ENCODE results near the gene TNFRSF1B. TPM values are rescaled to one million over a fixed set of nuclear protein-coding genes. Genes with fewer than 3 reads are reported as not detected.

Gene TNFRSF1B
- polyA plus RNA-seq, 1 donor from 2014 or later, result not detected

- H3K36me3 ChIP-seq (ENCODE audit: insufficient read depth, low read length), result no peaks in the 10 kb centered on the region
- no peak overlapping the region for H3K4me2 ChIP-seq (ENCODE audit: low read length)
- no peak overlapping the region for H3K4me3 ChIP-seq (ENCODE audit: low read length)
- no peak overlapping the region for H3K27ac ChIP-seq (ENCODE audit: low read length)
- no peak overlapping the region for H3K9ac ChIP-seq (ENCODE audit: low read length)
- no peak overlapping the region for H2AFZ ChIP-seq (ENCODE audit: low read depth, low read length)
- no peaks in the 10 kb centered on the region for H3F3A ChIP-seq (ENCODE audit: insufficient read depth, low read length, poor library complexity, severe bottlenecking)
- H4K20me1 ChIP-seq (ENCODE audit: insufficient read depth), result no peaks in the 10 kb centered on the region
- H3K27me3 ChIP-seq (ENCODE audit: insufficient read depth, low read depth, low read length), result no peaks in the 10 kb centered on the region
- no peaks in the 10 kb centered on the region for H3K9me3 ChIP-seq (ENCODE audit: low read length)
- TF ChIP-seq CTCF (IDR thresholded peaks at IDR 0.05; ENCODE audit: poor library complexity, severe bottlenecking), result no peak
- TF ChIP-seq MXI1 (conservative IDR thresholded peaks at IDR 0.05; ENCODE audit: poor library complexity, severe bottlenecking), result no peak
- TF ChIP-seq SMC3 (conservative IDR thresholded peaks at IDR 0.05; ENCODE audit: poor library complexity), result no peak
- TF ChIP-seq, protein P1, sequence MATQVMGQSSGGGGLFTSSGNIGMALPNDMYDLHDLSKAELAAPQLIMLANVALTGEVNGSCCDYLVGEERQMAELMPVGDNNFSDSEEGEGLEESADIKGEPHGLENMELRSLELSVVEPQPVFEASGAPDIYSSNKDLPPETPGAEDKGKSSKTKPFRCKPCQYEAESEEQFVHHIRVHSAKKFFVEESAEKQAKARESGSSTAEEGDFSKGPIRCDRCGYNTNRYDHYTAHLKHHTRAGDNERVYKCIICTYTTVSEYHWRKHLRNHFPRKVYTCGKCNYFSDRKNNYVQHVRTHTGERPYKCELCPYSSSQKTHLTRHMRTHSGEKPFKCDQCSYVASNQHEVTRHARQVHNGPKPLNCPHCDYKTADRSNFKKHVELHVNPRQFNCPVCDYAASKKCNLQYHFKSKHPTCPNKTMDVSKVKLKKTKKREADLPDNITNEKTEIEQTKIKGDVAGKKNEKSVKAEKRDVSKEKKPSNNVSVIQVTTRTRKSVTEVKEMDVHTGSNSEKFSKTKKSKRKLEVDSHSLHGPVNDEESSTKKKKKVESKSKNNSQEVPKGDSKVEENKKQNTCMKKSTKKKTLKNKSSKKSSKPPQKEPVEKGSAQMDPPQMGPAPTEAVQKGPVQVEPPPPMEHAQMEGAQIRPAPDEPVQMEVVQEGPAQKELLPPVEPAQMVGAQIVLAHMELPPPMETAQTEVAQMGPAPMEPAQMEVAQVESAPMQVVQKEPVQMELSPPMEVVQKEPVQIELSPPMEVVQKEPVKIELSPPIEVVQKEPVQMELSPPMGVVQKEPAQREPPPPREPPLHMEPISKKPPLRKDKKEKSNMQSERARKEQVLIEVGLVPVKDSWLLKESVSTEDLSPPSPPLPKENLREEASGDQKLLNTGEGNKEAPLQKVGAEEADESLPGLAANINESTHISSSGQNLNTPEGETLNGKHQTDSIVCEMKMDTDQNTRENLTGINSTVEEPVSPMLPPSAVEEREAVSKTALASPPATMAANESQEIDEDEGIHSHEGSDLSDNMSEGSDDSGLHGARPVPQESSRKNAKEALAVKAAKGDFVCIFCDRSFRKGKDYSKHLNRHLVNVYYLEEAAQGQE (IDR thresholded peaks at IDR 0.05; ENCODE audit: borderline replicate concordance), result no peak
- TF ChIP-seq TAF1 (IDR thresholded peaks at IDR 0.05; ENCODE audit: low read depth), result no peak
- no peak for TF ChIP-seq POLR2AphosphoS5 (IDR thresholded peaks at IDR 0.05)
- no peak for TF ChIP-seq RAD21 (conservative IDR thresholded peaks at IDR 0.05)
- TF ChIP-seq EP300 (conservative IDR thresholded peaks at IDR 0.05; ENCODE audit: poor library complexity, severe bottlenecking), result no peak
- no peak for TF ChIP-seq EZH2 (IDR thresholded peaks at IDR 0.05; ENCODE audit: borderline replicate concordance, insufficient read depth, low read length, poor library complexity, severe bottlenecking)
- H3K9me2 ChIP-seq (ENCODE audit: insufficient read depth, low read length), result no peaks in the 10 kb centered on the region
- H3K79me2 ChIP-seq (replicated peaks; ENCODE audit: insufficient read depth, low read length), result no peaks in the 10 kb centered on the region
Observed at GRCh38 chr1:12161324-12161661, 5.5 kb upstream of the TNFRSF1B start.

GRCh38 chr1:12161662-12162458 is 4.9 kb upstream of the TNFRSF1B start:
- Histone ChIP-seq H3K9ac (ENCODE audit: low read length) (no peak overlapping the region), H3K79me2 (replicated peaks; ENCODE audit: insufficient read depth, low read length) (no peaks in the 10 kb centered on the region), H3K27me3 (ENCODE audit: insufficient read depth, low read depth, low read length) (peaks cover 5% of the 10 kb centered on the region), H3K4me2 (ENCODE audit: low read length) (no peak overlapping the region), H3F3A (ENCODE audit: insufficient read depth, low read length, poor library complexity, severe bottlenecking) (no peaks in the 10 kb centered on the region), H3K36me3 (ENCODE audit: insufficient read depth, low read length) (no peaks in the 10 kb centered on the region), H2AFZ (ENCODE audit: low read depth, low read length) (no peak overlapping the region), H3K27ac (ENCODE audit: low read length) (no peak overlapping the region), H3K9me3 (ENCODE audit: low read length) (no peaks in the 10 kb centered on the region), H3K4me3 (ENCODE audit: low read length) (no peak overlapping the region), H3K9me2 (ENCODE audit: insufficient read depth, low read length) (no peaks in the 10 kb centered on the region), H4K20me1 (ENCODE audit: insufficient read depth) (no peaks in the 10 kb centered on the region)
- TF ChIP-seq EZH2 (IDR thresholded peaks at IDR 0.05; ENCODE audit: borderline replicate concordance, insufficient read depth, low read length, poor library complexity, severe bottlenecking) (no peak), CTCF (IDR thresholded peaks at IDR 0.05; ENCODE audit: poor library complexity, severe bottlenecking) (no peak), MXI1 (conservative IDR thresholded peaks at IDR 0.05; ENCODE audit: poor library complexity, severe bottlenecking) (no peak), TAF1 (IDR thresholded peaks at IDR 0.05; ENCODE audit: low read depth) (no peak), RAD21 (conservative IDR thresholded peaks at IDR 0.05) (no peak), SMC3 (conservative IDR thresholded peaks at IDR 0.05; ENCODE audit: poor library complexity) (no peak), EP300 (conservative IDR thresholded peaks at IDR 0.05; ENCODE audit: poor library complexity, severe bottlenecking) (no peak), POLR2AphosphoS5 (IDR thresholded peaks at IDR 0.05) (no peak)
- TF ChIP-seq, protein P1 (IDR thresholded peaks at IDR 0.05; ENCODE audit: borderline replicate concordance), result no peak

Data from neural cell (in vitro differentiated cells).